Liver (tissue), 3 donors: ENCODE results near the gene FRMD6.

Experiments
- RAD21 ChIP-seq, 2 donors: IDR thresholded peaks; 2 replicates each; pipeline ENCODE4 v1.6.1; 2016; ENCODE audit warnings: antibody characterized with exemption in 2 of 2, mild to moderate bottlenecking in 2 of 2
- TAF1 ChIP-seq: conservative IDR thresholded peaks from 2 replicates; pipeline ENCODE4 v1.6.1; 2016; ENCODE audit warnings: antibody characterized with exemption, mild to moderate bottlenecking
- YY1 ChIP-seq: IDR thresholded peaks from 2 replicates; pipeline ENCODE4 v1.6.1; 2016; ENCODE audit warnings: antibody characterized with exemption, mild to moderate bottlenecking
- TF ChIP-seq, protein P1 (sequence below): IDR thresholded peaks from 2 replicates; pipeline ENCODE4 v1.6.1; 2016; ENCODE audit warnings: antibody characterized with exemption
- TF ChIP-seq, protein P2 (sequence below): fragments of 150-350 bp; IDR thresholded peaks from 2 replicates; pipeline ENCODE4 v1.5.1; 2017; ENCODE audit warnings: improper control_type of control experiment, low read depth, low read length; ENCODE audit not compliant: missing input control
- TF ChIP-seq, protein P3 (sequence below): IDR thresholded peaks from 2 replicates; pipeline ENCODE4 v1.6.1; 2016; ENCODE audit warnings: antibody characterized with exemption
- donor health status: healthy.
- donor health status: healthy.

DNA sequence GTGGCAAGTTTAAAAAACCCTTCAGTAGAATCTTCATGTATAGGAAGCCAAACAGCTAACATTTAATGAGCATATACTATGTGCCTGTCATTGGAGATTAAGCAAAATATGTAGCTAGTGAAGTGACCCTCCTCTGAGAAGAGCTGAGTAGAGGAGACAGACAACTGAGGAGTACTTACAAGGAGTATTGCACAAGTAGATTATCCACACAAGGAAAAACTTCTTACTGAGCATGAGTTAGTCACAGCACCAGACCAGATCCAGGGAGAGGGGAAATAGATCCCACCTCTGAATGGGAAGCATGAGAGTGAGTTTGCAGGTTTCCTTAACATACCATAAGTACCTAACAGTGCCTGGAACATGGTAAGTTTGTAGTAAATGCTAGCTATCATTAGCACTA lies 33.0 kb downstream of the FRMD6 start:
- TF ChIP-seq, protein P1, sequence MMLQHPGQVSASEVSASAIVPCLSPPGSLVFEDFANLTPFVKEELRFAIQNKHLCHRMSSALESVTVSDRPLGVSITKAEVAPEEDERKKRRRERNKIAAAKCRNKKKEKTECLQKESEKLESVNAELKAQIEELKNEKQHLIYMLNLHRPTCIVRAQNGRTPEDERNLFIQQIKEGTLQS: no peak
- TF ChIP-seq, protein P2, sequence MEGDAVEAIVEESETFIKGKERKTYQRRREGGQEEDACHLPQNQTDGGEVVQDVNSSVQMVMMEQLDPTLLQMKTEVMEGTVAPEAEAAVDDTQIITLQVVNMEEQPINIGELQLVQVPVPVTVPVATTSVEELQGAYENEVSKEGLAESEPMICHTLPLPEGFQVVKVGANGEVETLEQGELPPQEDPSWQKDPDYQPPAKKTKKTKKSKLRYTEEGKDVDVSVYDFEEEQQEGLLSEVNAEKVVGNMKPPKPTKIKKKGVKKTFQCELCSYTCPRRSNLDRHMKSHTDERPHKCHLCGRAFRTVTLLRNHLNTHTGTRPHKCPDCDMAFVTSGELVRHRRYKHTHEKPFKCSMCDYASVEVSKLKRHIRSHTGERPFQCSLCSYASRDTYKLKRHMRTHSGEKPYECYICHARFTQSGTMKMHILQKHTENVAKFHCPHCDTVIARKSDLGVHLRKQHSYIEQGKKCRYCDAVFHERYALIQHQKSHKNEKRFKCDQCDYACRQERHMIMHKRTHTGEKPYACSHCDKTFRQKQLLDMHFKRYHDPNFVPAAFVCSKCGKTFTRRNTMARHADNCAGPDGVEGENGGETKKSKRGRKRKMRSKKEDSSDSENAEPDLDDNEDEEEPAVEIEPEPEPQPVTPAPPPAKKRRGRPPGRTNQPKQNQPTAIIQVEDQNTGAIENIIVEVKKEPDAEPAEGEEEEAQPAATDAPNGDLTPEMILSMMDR: no peak
- TF ChIP-seq, protein P3, sequence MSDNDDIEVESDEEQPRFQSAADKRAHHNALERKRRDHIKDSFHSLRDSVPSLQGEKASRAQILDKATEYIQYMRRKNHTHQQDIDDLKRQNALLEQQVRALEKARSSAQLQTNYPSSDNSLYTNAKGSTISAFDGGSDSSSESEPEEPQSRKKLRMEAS: no peak
- TF ChIP-seq TAF1 (no peak), RAD21 (IDR thresholded peaks at IDR 0.05) (no peak), YY1 (no peak)
